HepG2 (cell line): ENCODE measurements around the gene IKBKE. TPM values are rescaled to one million over a fixed set of nuclear protein-coding genes. Genes with fewer than 3 reads are reported as not detected.

Experiments used
- ATAC-seq: fragments of 200-7000 bp; cut with Tn5 transposase; 3 replicates; pipeline ENCODE4 v1.9.1; 2020; ENCODE audit warnings: mild to moderate bottlenecking, moderate library complexity
- BruUV-seq: library from RNA; stranded (reverse); fragments of 400-500 nt; replicated peaks from 2 replicates; lab custom pipeline; 2021; lab: Mats Ljungman, UMichigan
- CTCF ChIA-PET: fragments of 300-600 bp; formaldehyde crosslinking; extraction: SDS; loops from one replicate; lab custom pipeline; 2021; ENCODE audit warnings: low total read pairs, inconsistent platforms, low intra/inter-chr PET ratio; lab: Yijun Ruan, JAX
- POLR2A ChIA-PET: fragments of 350-600 bp; sonication (Branson Sonifier 250); formaldehyde crosslinking; loops from one replicate; lab custom pipeline; 2020; ENCODE audit warnings: antibody characterized with exemption, inconsistent platforms; lab: Yijun Ruan, JAX
- DNase-seq: peaks from one replicate; pipeline ENCODE4 v3.0.0-alpha.2; 2015; ENCODE audit warnings: low spot score
- FAIRE-seq: peaks from 3 replicates; lab custom pipeline; 2011; peaks lifted over from hg19 to GRCh38; lab: Jason Lieb, UNC
- H2AFZ ChIP-seq: one replicate; pipeline ENCODE4 v1.6.1; 2011; ENCODE audit warnings: low read length, inconsistent platforms
- H3K27ac ChIP-seq: fragments of 300-600 bp; 3 replicates; pipeline ENCODE4 v1.8.0; 2011; ENCODE audit warnings: mixed run types, mild to moderate bottlenecking, mixed read lengths, low read length, inconsistent platforms; ENCODE audit not compliant: insufficient read depth; ENCODE audit errors: extremely low read length
- H3K27me3 ChIP-seq, 2 experiments: fragments of 200-600 bp in 1 of 2; 2 replicates in 1 of 2; 3 replicates in 1 of 2; pipeline versions ENCODE4 v1.6.0 to v1.8.0; 2011; ENCODE audit warnings: low read length in 2 of 2, mild to moderate bottlenecking in 2 of 2, moderate library complexity in 2 of 2, inconsistent platforms in 1 of 2; ENCODE audit not compliant: insufficient read depth in 2 of 2, control insufficient read depth in 1 of 2
- H3K36me3 ChIP-seq, 2 experiments: fragments of 200-600 bp in 1 of 2; replicated peaks in 1 of 2; 2 replicates in 1 of 2; 3 replicates in 1 of 2; pipeline versions ENCODE4 v1.5.1 to v1.8.0; 2011; ENCODE audit warnings: low read length in 2 of 2, inconsistent platforms in 1 of 2; ENCODE audit not compliant: insufficient read depth in 2 of 2, control insufficient read depth in 1 of 2
- H3K4me1 ChIP-seq: 2 replicates; pipeline ENCODE4 v1.5.1; 2012; ENCODE audit warnings: low read length, inconsistent platforms; ENCODE audit not compliant: insufficient read depth
- H3K4me2 ChIP-seq: 2 replicates; pipeline ENCODE4 v1.6.0; 2011; ENCODE audit warnings: low read depth, low read length, inconsistent platforms
- H3K4me3 ChIP-seq, 3 experiments: fragments of 200-600 bp in 1 of 3; sonication (generic), shearing (Covaris generic) in 1 of 3; replicated peaks in 1 of 3; 2 replicates each; pipeline ENCODE4 v1.5.1; 2011 to 2016; ENCODE audit warnings: low read length in 3 of 3, inconsistent platforms in 2 of 3, low read depth in 2 of 3, mild to moderate bottlenecking in 2 of 3, control low read depth in 1 of 3, mixed read lengths in 1 of 3; ENCODE audit not compliant: insufficient read depth in 1 of 3
- H3K79me2 ChIP-seq: one replicate; pipeline ENCODE4 v1.6.1; 2011; ENCODE audit warnings: low read length, inconsistent platforms; ENCODE audit not compliant: insufficient read depth
- H3K9ac ChIP-seq: 2 replicates; pipeline ENCODE4 v1.6.0; 2011; ENCODE audit warnings: mild to moderate bottlenecking, low read depth, low read length, inconsistent platforms; ENCODE audit not compliant: insufficient read depth
- H3K9me3 ChIP-seq: 2 replicates; pipeline ENCODE4 v1.5.1; 2012; ENCODE audit warnings: mild to moderate bottlenecking, low read length
- H4K20me1 ChIP-seq: 2 replicates; pipeline ENCODE4 v1.6.0; 2011; ENCODE audit warnings: inconsistent platforms, mild to moderate bottlenecking, low read length, moderate library complexity; ENCODE audit not compliant: insufficient read depth
- CSRNP1 ChIP-seq: sonication (generic); formaldehyde crosslinking; IDR thresholded peaks from 2 replicates; pipeline ENCODE4 v1.8.1; 2023; ENCODE audit warnings: mild to moderate bottlenecking, missing genetic modification reagents
- GATAD2A ChIP-seq: IDR thresholded peaks from 2 replicates; pipeline ENCODE4 v1.6.1; 2016
- HDAC6 ChIP-seq: fragments of 200-600 bp; sonication (generic); IDR thresholded peaks from 2 replicates; pipeline ENCODE4 v1.7.0; 2017; ENCODE audit warnings: mild to moderate bottlenecking, antibody characterized with exemption, low read length, low read depth
- HOXA5 ChIP-seq: sonication (generic); formaldehyde crosslinking; IDR thresholded peaks from 2 replicates; pipeline ENCODE4 v1.4.0; 2020; ENCODE audit warnings: missing genetic modification reagents
- HOXA7 ChIP-seq: sonication (generic); formaldehyde crosslinking; IDR thresholded peaks from 2 replicates; pipeline ENCODE4 v1.8.1; 2022; ENCODE audit warnings: mild to moderate bottlenecking, missing genetic modification reagents, moderate library complexity
- ISX ChIP-seq: sonication (generic); formaldehyde crosslinking; conservative IDR thresholded peaks from 2 replicates; pipeline ENCODE4 v1.5.0; 2020; ENCODE audit warnings: missing genetic modification reagents
- MAFF ChIP-seq: IDR thresholded peaks from 2 replicates; pipeline ENCODE4 v1.6.1; 2011; ENCODE audit warnings: low read depth, low read length, improper control_type of control experiment
- SP2 ChIP-seq: sonication (generic); formaldehyde crosslinking; IDR thresholded peaks from 2 replicates; pipeline ENCODE4 v1.5.1; 2020; ENCODE audit warnings: mild to moderate bottlenecking, missing genetic modification reagents
- TCF7 ChIP-seq: sonication (generic); IDR thresholded peaks from 2 replicates; pipeline ENCODE4 v1.6.1; 2016; ENCODE audit warnings: antibody characterized with exemption, low read depth
- TERF1 ChIP-seq: sonication (generic); formaldehyde crosslinking; IDR thresholded peaks from 2 replicates; pipeline ENCODE4 v1.8.0; 2022; ENCODE audit warnings: mild to moderate bottlenecking, missing genetic modification reagents, moderate library complexity
- TOE1 ChIP-seq: sonication (generic); formaldehyde crosslinking; IDR thresholded peaks from 2 replicates; pipeline ENCODE4 v1.4.0; 2020; ENCODE audit warnings: mild to moderate bottlenecking, missing genetic modification reagents
- ZNF274 ChIP-seq: sonication (generic); formaldehyde crosslinking; IDR thresholded peaks from 2 replicates; pipeline ENCODE4 v1.5.1; 2020; ENCODE audit warnings: mild to moderate bottlenecking, missing genetic modification reagents
- ZNF33A ChIP-seq: sonication (generic); formaldehyde crosslinking; IDR thresholded peaks from 2 replicates; pipeline ENCODE4 v1.5.1; 2020; ENCODE audit warnings: missing genetic modification reagents, mild to moderate bottlenecking, moderate library complexity, borderline replicate concordance
- ZNF615 ChIP-seq: sonication (generic); formaldehyde crosslinking; IDR thresholded peaks from 2 replicates; pipeline ENCODE4 v1.5.0; 2020; ENCODE audit warnings: mild to moderate bottlenecking, missing genetic modification reagents, borderline replicate concordance
- ZNF619 ChIP-seq: sonication (generic); formaldehyde crosslinking; IDR thresholded peaks from 2 replicates; pipeline ENCODE4 v1.4.0; 2020; ENCODE audit warnings: mild to moderate bottlenecking, missing genetic modification reagents
- ZNF775 ChIP-seq: sonication (generic); formaldehyde crosslinking; IDR thresholded peaks from 2 replicates; pipeline ENCODE4 v1.4.0; 2020; ENCODE audit warnings: missing genetic modification reagents, mild to moderate bottlenecking, moderate library complexity, borderline replicate concordance
- ZNF816 ChIP-seq: sonication (generic); formaldehyde crosslinking; IDR thresholded peaks from 2 replicates; pipeline ENCODE4 v1.8.0; 2022; ENCODE audit warnings: missing genetic modification reagents, mild to moderate bottlenecking, borderline replicate concordance
- WGBS: methylation state at CpG from one replicate; pipeline ENCODE4 v1.1.6; 2017; ENCODE audit warnings: low lambda C conversion rate; 5-methylcytosine and 5-hydroxymethylcytosine counted together
- in situ Hi-C: cut with HindIII; loops from 2 replicates; pipeline ENCODE4 v1.10.0; 2017; ENCODE audit warnings: low pct_unique_long_range_greater_than_20kb; ENCODE audit not compliant: extremely low pct_ligation_motif_present
- intact Hi-C: fragments of 100-400 bp; cut with micrococcal nuclease; formaldehyde crosslinking; loops from one replicate; pipeline ENCODE4 v1.10.0; 2022; ENCODE audit not compliant: unreplicated experiment
- polyA plus RNA-seq, 8 experiments: library from polyadenylated mRNA; depleted of rRNA in 3 of 8; stranded (reverse) in 7 of 8; unstranded in 1 of 8; fragments of >200 nt; fragmentation: Illumina TruSeq in 4 of 8; extraction: Trizol in 4 of 8; gene quantifications; 2 replicates each; pipeline versions ENCODE4 v1.2.1 to v1.2.3, GENCODE V29; 2011 to 2016; ENCODE audit warnings: low read depth in 4 of 8, missing spikeins in 1 of 8, mixed read lengths in 1 of 8; ENCODE audit not compliant: insufficient read depth in 1 of 8
- total RNA-seq, 5 experiments: library from RNA; depleted of rRNA; stranded (reverse); fragments of >200 nt; fragmentation: Illumina TruSeq; extraction: Trizol; gene quantifications; 2 replicates each; pipeline ENCODE4 v1.2.3, GENCODE V29; 2016; ENCODE audit warnings: low read depth in 1 of 5
- TF ChIP-seq, protein P1 (sequence below): sonication (generic); formaldehyde crosslinking; IDR thresholded peaks from 2 replicates; pipeline ENCODE4 v1.8.1; 2023; ENCODE audit warnings: mild to moderate bottlenecking, missing genetic modification reagents
- TF ChIP-seq, protein P2 (sequence below): sonication (generic); formaldehyde crosslinking; IDR thresholded peaks from 2 replicates; pipeline ENCODE4 v1.4.0; 2020; ENCODE audit warnings: missing genetic modification reagents

IKBKE gene
- total and polyA plus RNA-seq, 2 of the 13 experiments (the other 11 are each of a cell fraction or from before 2014, with no cell fraction given): 4.5 to 5.8 TPM

DNA sequence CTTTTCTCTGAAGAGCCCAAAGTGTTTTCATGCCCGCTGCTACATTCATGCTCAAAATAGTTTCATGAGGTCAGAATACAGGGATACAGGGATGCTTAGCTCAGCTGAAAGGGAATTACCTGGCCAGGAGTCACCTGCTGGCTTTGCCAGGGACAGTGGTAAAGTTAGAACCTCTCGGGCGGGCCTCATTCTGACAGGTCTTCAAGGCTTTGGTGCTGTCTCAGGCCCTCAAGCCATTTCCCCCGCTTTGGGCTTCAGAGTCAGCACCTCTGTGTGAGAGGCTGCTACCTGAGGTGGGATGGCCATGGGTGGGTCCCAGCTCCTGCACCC is 42.5 kb downstream of the IKBKE start:
- DNase-seq: no peak
- Histone ChIP-seq H3K79me2 (no peaks in the 10 kb centered on the region), H3K36me3 (no peaks in the 10 kb centered on the region), H3K9ac (no peak overlapping the region), H4K20me1 (no peaks in the 10 kb centered on the region), H3K4me3 (no peak overlapping the region), H3K27me3 (peaks cover 0 to 10% of the 10 kb centered on the region in 2 experiments; a peak in 2 of 5 replicates), H3K4me1 (peaks cover 57% of the 10 kb centered on the region), H3K27ac (no peak overlapping the region), H2AFZ (no peak overlapping the region), H3K9me3 (no peaks in the 10 kb centered on the region), H3K4me2 (no peak overlapping the region)
- ATAC-seq: no peak
- in situ Hi-C loops (no loop called here), intact Hi-C loops (no loop called here)
- TF ChIP-seq ISX (CRISPR knock-in tag) (no peak), ZNF33A (CRISPR knock-in tag) (no peak), SP2 (CRISPR knock-in tag) (no peak), ZNF775 (CRISPR knock-in tag) (no peak), TCF7 (no peak), MAFF (no peak), TOE1 (CRISPR knock-in tag) (no peak), TERF1 (no peak), ZNF619 (CRISPR knock-in tag) (no peak), CSRNP1 (CRISPR knock-in tag) (no peak), ZNF274 (CRISPR knock-in tag) (no peak), ZNF816 (CRISPR knock-in tag) (no peak), HDAC6 (no peak), HOXA5 (CRISPR knock-in tag) (no peak), ZNF615 (CRISPR knock-in tag) (no peak), GATAD2A (no peak), HOXA7 (CRISPR knock-in tag) (no peak)
- TF ChIP-seq, protein P1, sequence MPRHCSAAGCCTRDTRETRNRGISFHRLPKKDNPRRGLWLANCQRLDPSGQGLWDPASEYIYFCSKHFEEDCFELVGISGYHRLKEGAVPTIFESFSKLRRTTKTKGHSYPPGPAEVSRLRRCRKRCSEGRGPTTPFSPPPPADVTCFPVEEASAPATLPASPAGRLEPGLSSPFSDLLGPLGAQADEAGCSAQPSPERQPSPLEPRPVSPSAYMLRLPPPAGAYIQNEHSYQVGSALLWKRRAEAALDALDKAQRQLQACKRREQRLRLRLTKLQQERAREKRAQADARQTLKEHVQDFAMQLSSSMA (CRISPR knock-in tag): no peak
- TF ChIP-seq, protein P2, sequence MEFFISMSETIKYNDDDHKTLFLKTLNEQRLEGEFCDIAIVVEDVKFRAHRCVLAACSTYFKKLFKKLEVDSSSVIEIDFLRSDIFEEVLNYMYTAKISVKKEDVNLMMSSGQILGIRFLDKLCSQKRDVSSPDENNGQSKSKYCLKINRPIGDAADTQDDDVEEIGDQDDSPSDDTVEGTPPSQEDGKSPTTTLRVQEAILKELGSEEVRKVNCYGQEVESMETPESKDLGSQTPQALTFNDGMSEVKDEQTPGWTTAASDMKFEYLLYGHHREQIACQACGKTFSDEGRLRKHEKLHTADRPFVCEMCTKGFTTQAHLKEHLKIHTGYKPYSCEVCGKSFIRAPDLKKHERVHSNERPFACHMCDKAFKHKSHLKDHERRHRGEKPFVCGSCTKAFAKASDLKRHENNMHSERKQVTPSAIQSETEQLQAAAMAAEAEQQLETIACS: no peak
- no TSS peak for BruUV-seq
- FAIRE-seq: no peak
- WGBS: 55% methylated on average over 4 of the region's 4 CpGs
- ChIA-PET CTCF (no interaction called here), POLR2A (no interaction called here)
